Measurements from ENCODE around the gene CENPH.
A peak's percentile ranks its signal among the peaks of the same experiment; 100 is the strongest.
"Not testable (repeated sequence)": the region's sequence is repeated elsewhere in the genome, so short reads cannot be mapped to it uniquely, and the experiment has no call there.

CENPH gene

DNA sequence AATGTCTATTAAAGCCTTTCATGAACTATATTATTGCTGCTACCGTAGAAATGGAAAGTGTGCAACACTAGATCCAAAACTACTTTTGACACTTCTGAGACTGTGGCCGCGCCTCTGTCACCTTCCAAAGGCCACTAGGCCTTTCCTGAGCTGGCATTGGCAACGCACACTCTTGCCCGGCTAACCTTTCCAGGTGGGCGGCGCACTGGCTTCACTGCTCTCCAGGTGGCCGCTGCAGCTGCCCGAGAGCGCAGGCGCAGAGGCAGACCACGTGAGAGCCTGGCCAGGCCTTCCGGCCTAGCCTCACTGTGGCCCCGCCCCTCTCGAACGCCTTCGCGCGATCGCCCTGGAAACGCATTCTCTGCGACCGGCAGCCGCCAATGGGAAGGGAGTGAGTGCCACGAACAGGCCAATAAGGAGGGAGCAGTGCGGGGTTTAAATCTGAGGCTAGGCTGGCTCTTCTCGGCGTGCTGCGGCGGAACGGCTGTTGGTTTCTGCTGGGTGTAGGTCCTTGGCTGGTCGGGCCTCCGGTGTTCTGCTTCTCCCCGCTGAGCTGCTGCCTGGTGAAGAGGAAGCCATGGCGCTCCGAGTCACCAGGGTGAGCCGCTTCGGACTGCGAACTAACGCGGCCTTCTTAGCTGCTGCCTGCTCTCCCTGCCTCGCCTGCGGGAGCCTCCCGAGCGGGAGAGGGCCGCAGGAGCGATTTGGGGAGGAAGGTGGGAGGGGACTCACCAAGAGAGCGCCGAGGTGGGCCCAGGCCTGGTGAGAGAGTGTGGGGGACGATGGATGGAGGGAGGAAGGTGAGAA is 22.5 kb upstream of the CENPH start, which contains the start of gene CCNB1:
TSS of gene CCNB1 (plus strand) at position 465 of the 807 bp plus-strand sequence. CDS start at position 578, 113 bp downstream.
- Histone ChIP-seq H3K27me3 (ENCODE audit: control insufficient read depth, insufficient read depth, low read length) (no peaks in the 10 kb centered on the region), H3K36me3 (ENCODE audit: control insufficient read depth, insufficient read depth, low read length) (peaks cover 21% of the 10 kb centered on the region; the same call in 1 of the 2 replicates), H3K27ac (ENCODE audit: low read length) (no peak within 1 kb of the TSS), H3K4me3 (ENCODE audit: low read length) (peak within 1 kb of the TSS; percentile 73), H3K4me1 (ENCODE audit: control insufficient read depth, insufficient read depth, low read length) (no peaks in the 10 kb centered on the region), H3K9me3 (ENCODE audit: control insufficient read depth, insufficient read depth, low read length) (no peaks in the 10 kb centered on the region)
- DNase-seq (ENCODE audit: low read depth, low spot score): peak; percentile 97
- no CpG with 5 or more reads among the region's 50 CpGs for WGBS (ENCODE audit: insufficient coverage, insufficient read length)

GRCh38 chr5:69167493-69167855 is 21.9 kb upstream of the CENPH start:
- Histone ChIP-seq H3K27ac (ENCODE audit: low read length) (no peak overlapping the region), H3K36me3 (ENCODE audit: control insufficient read depth, insufficient read depth, low read length) (peaks cover 21% of the 10 kb centered on the region; the same call in 1 of the 2 replicates), H3K27me3 (ENCODE audit: control insufficient read depth, insufficient read depth, low read length) (no peaks in the 10 kb centered on the region), H3K4me1 (ENCODE audit: control insufficient read depth, insufficient read depth, low read length) (no peaks in the 10 kb centered on the region), H3K4me3 (ENCODE audit: low read length) (peak overlapping the region; percentile 73), H3K9me3 (ENCODE audit: control insufficient read depth, insufficient read depth, low read length) (no peaks in the 10 kb centered on the region)
- no CpG with 5 or more reads among the region's 11 CpGs for WGBS (ENCODE audit: insufficient coverage, insufficient read length)
- no peak for DNase-seq (ENCODE audit: low read depth, low spot score)

- DNase-seq (ENCODE audit: low read depth, low spot score): no peak
- no peak overlapping the region for H3K27ac ChIP-seq (ENCODE audit: low read length)
- H3K36me3 ChIP-seq (ENCODE audit: control insufficient read depth, insufficient read depth, low read length): peaks cover 22% of the 10 kb centered on the region; the same call in 1 of the 2 replicates
- H3K4me1 ChIP-seq (ENCODE audit: control insufficient read depth, insufficient read depth, low read length): no peaks in the 10 kb centered on the region
- no CpG with 5 or more reads among the region's 8 CpGs for WGBS (ENCODE audit: insufficient coverage, insufficient read length)
- no peaks in the 10 kb centered on the region for H3K9me3 ChIP-seq (ENCODE audit: control insufficient read depth, insufficient read depth, low read length)
- H3K4me3 ChIP-seq (ENCODE audit: low read length): peak overlapping the region; percentile 73; the same call in 1 of the 2 replicates
- H3K27me3 ChIP-seq (ENCODE audit: control insufficient read depth, insufficient read depth, low read length): no peaks in the 10 kb centered on the region
Measured at GRCh38 chr5:69167929-69168328, 21.5 kb upstream of the CENPH start.

DNA sequence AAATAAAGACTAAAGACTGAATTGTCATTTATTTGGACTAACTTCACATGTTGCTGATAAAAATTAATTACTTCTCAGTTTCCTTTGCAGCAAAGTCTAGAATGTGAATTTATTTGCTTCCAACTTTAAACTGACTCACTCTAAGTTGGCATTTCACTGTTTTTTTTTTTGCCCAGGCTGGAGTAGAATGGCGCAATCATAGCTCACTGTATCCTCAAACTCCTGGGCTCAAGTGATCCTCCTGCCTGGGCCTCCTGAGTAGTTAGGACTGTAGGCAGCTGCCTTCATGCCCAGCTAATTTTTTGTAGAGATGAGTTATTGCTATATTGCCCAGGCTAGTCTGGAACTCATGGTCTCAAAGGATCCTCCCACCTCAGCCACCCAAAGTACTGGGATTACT is 18.9 kb upstream of the CENPH start:
- peaks cover 43% of the 10 kb centered on the region; the same call in 1 of the 2 replicates for H3K36me3 ChIP-seq (ENCODE audit: control insufficient read depth, insufficient read depth, low read length)
- no peaks in the 10 kb centered on the region for H3K4me1 ChIP-seq (ENCODE audit: control insufficient read depth, insufficient read depth, low read length)
- DNase-seq (ENCODE audit: low read depth, low spot score): no peak
- no peak overlapping the region for H3K27ac ChIP-seq (ENCODE audit: low read length)
- H3K4me3 ChIP-seq (ENCODE audit: low read length): no peak overlapping the region
- no CpG with 5 or more reads among the region's 1 CpG for WGBS (ENCODE audit: insufficient coverage, insufficient read length)
- no peaks in the 10 kb centered on the region for H3K9me3 ChIP-seq (ENCODE audit: control insufficient read depth, insufficient read depth, low read length)
- no peaks in the 10 kb centered on the region for H3K27me3 ChIP-seq (ENCODE audit: control insufficient read depth, insufficient read depth, low read length)

DNA sequence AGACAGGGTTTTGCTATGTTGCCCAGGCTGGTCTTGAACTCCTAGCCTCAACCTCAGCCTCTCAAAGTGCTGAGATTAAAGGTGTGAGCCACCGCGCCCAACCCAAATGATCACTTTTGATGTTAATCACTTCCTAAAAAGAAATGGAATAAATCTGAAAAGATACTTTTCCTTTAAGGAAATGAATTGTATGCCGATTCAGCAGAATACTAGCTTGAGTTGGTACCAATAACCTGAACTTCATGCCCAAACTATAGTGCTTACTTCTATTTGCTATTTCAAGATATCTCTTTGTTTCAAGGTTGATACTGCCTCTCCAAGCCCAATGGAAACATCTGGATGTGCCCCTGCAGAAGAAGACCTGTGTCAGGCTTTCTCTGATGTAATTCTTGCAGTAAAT is 18.4 kb upstream of the CENPH start:
- no CpG with 5 or more reads among the region's 3 CpGs for WGBS (ENCODE audit: insufficient coverage, insufficient read length)
- peaks cover 47% of the 10 kb centered on the region; the same call in 1 of the 2 replicates for H3K36me3 ChIP-seq (ENCODE audit: control insufficient read depth, insufficient read depth, low read length)
- H3K27me3 ChIP-seq (ENCODE audit: control insufficient read depth, insufficient read depth, low read length): no peaks in the 10 kb centered on the region
- no peak overlapping the region for H3K4me3 ChIP-seq (ENCODE audit: low read length)
- H3K9me3 ChIP-seq (ENCODE audit: control insufficient read depth, insufficient read depth, low read length): no peaks in the 10 kb centered on the region
- H3K27ac ChIP-seq (ENCODE audit: low read length): no peak overlapping the region
- no peaks in the 10 kb centered on the region for H3K4me1 ChIP-seq (ENCODE audit: control insufficient read depth, insufficient read depth, low read length)
- no peak for DNase-seq (ENCODE audit: low read depth, low spot score)

- H3K36me3 ChIP-seq (ENCODE audit: control insufficient read depth, insufficient read depth, low read length); H3K9me3 ChIP-seq (ENCODE audit: control insufficient read depth, insufficient read depth, low read length); H3K27me3 ChIP-seq (ENCODE audit: control insufficient read depth, insufficient read depth, low read length); H3K27ac ChIP-seq (ENCODE audit: low read length); H3K4me1 ChIP-seq (ENCODE audit: control insufficient read depth, insufficient read depth, low read length); H3K4me3 ChIP-seq (ENCODE audit: low read length); DNase-seq (ENCODE audit: low read depth, low spot score): not testable (repeated sequence)
- no CpG with 5 or more reads among the region's 15 CpGs for WGBS (ENCODE audit: insufficient coverage, insufficient read length)
Measured at GRCh38 chr5:69181659-69182293, 7.6 kb upstream of the CENPH start.

DNA sequence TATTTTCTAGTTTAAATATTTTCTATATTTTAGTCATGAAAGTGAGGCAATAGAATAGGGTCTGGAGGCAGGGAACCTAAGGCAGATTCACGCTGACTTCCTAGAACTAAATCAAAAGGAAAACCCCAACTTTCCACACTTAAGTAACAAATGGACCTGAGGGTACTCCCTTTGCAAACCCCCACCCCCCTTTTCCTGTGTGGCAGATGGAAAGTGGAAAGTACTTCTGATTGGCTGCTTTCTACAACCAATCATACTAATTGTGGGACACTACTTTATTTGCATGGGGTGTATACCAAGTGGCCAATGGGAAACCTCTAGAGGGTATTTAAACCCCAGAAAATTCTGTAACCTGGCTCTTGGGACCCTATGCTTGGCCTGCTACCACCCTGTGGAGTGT is 4.8 kb upstream of the CENPH start:
- no CpG with 5 or more reads among the region's 1 CpG for WGBS (ENCODE audit: insufficient coverage, insufficient read length)
- no peak for DNase-seq (ENCODE audit: low read depth, low spot score)
- H3K27me3 ChIP-seq (ENCODE audit: control insufficient read depth, insufficient read depth, low read length): no peaks in the 10 kb centered on the region
- no peaks in the 10 kb centered on the region for H3K9me3 ChIP-seq (ENCODE audit: control insufficient read depth, insufficient read depth, low read length)
- H3K4me1 ChIP-seq (ENCODE audit: control insufficient read depth, insufficient read depth, low read length): no peaks in the 10 kb centered on the region; the same call in 1 of the 2 replicates
- H3K36me3 ChIP-seq (ENCODE audit: control insufficient read depth, insufficient read depth, low read length): no peaks in the 10 kb centered on the region
- no peak overlapping the region for H3K4me3 ChIP-seq (ENCODE audit: low read length)
- H3K27ac ChIP-seq (ENCODE audit: low read length): no peak overlapping the region

DNA sequence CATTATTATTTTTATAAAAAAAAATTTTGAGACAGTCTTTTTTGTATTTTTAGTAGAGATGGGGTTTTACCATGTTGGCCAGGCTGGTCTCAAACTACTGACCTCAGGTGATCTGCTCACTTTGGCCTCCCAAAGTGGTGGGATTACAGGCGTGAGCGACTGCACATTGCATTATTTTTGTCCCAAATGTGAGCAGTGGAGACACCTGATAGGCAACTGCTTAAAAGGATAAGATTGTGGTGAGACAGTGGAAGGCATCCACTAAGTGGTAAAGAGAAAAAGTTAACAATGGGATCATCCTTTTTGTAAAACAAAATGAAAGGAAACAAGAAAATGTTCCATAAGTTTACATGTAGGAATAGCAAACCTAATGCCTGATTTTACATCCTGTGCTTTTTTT is 2.0 kb upstream of the CENPH start:
- no peaks in the 10 kb centered on the region for H3K27me3 ChIP-seq (ENCODE audit: control insufficient read depth, insufficient read depth, low read length)
- H3K4me3 ChIP-seq (ENCODE audit: low read length): no peak overlapping the region
- no peak overlapping the region for H3K27ac ChIP-seq (ENCODE audit: low read length)
- no peaks in the 10 kb centered on the region; the same call in 1 of the 2 replicates for H3K36me3 ChIP-seq (ENCODE audit: control insufficient read depth, insufficient read depth, low read length)
- H3K4me1 ChIP-seq (ENCODE audit: control insufficient read depth, insufficient read depth, low read length): no peaks in the 10 kb centered on the region; the same call in 1 of the 2 replicates
- no peak for DNase-seq (ENCODE audit: low read depth, low spot score)
- no CpG with 5 or more reads among the region's 2 CpGs for WGBS (ENCODE audit: insufficient coverage, insufficient read length)
- no peaks in the 10 kb centered on the region for H3K9me3 ChIP-seq (ENCODE audit: control insufficient read depth, insufficient read depth, low read length)

GRCh38 chr5:69188811-69189161 is 597 bp upstream of the CENPH start:
- WGBS (ENCODE audit: insufficient coverage, insufficient read length): no CpG with 5 or more reads among the region's 8 CpGs
- H3K27me3 ChIP-seq (ENCODE audit: control insufficient read depth, insufficient read depth, low read length): no peaks in the 10 kb centered on the region
- no peak overlapping the region for H3K27ac ChIP-seq (ENCODE audit: low read length)
- H3K36me3 ChIP-seq (ENCODE audit: control insufficient read depth, insufficient read depth, low read length): peaks cover 3% of the 10 kb centered on the region; the same call in 1 of the 2 replicates
- H3K9me3 ChIP-seq (ENCODE audit: control insufficient read depth, insufficient read depth, low read length): no peaks in the 10 kb centered on the region
- no peak for DNase-seq (ENCODE audit: low read depth, low spot score)
- no peaks in the 10 kb centered on the region; the same call in 1 of the 2 replicates for H3K4me1 ChIP-seq (ENCODE audit: control insufficient read depth, insufficient read depth, low read length)
- H3K4me3 ChIP-seq (ENCODE audit: low read length): peak overlapping the region; percentile 74; the same call in 1 of the 2 replicates

GRCh38 chr5:69202497-69202896 is 13.1 kb downstream of the CENPH start:
- no peak for DNase-seq (ENCODE audit: low read depth, low spot score)
- H3K4me3 ChIP-seq (ENCODE audit: low read length): no peak overlapping the region
- WGBS (ENCODE audit: insufficient coverage, insufficient read length): no CpG with 5 or more reads among the region's 1 CpG
- H3K36me3 ChIP-seq (ENCODE audit: control insufficient read depth, insufficient read depth, low read length): peaks cover 13% of the 10 kb centered on the region; the same call in 1 of the 2 replicates
- no peaks in the 10 kb centered on the region for H3K9me3 ChIP-seq (ENCODE audit: control insufficient read depth, insufficient read depth, low read length)
- no peaks in the 10 kb centered on the region for H3K4me1 ChIP-seq (ENCODE audit: control insufficient read depth, insufficient read depth, low read length)
- H3K27ac ChIP-seq (ENCODE audit: low read length): no peak overlapping the region
- no peaks in the 10 kb centered on the region for H3K27me3 ChIP-seq (ENCODE audit: control insufficient read depth, insufficient read depth, low read length)

Data from iPS DF 6.9 (cell line).